ENCODE measurements around the gene DNAAF8.

DNA sequence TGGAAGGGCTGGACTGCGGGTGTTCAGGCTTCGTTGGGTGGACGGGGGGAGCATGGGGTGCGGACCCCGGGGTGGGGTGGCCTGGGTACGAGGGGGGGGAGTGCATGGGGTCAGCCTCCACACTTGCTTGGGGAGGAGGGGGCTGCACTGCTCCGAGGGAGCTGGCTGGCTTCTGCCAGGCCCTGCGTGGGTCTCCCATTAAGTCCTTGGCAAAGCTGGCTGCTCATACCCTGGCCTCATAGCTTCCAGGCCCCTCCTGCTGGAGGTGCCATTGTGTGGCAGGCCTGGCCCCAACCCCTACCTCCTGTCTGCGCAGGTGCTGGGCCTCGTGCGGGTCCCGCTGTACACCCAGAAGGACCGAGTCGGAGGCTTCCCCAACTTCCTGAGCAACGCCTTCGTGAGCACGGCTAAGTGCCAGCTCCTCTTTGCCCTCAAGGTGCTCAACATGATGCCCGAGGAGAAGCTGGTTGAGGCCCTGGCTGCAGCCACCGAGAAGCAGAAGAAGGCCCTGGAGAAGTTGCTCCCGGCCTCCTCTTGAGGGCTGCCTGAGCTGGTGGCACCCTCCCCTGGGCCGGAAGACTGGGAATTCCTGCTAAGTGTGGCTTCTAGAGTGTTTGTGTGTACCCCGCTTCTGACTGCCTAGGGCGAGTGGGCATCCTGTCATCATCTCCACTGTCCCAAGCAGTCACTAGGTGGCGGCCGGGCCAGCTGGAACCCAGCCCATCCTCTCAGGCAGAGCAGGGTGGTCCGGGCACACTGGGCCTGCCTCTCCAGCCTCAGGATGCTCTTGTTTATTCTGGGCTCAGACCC lies 39.5 kb upstream of the DNAAF8 start:
- no peak for TF ChIP-seq EZH2 (IDR thresholded peaks at IDR 0.05; ENCODE audit: borderline replicate concordance, insufficient read depth, low read length, poor library complexity, severe bottlenecking)
- no peak for TF ChIP-seq EP300 (conservative IDR thresholded peaks at IDR 0.05; ENCODE audit: poor library complexity, severe bottlenecking)
- no peak for TF ChIP-seq CTCF (IDR thresholded peaks at IDR 0.05; ENCODE audit: poor library complexity, severe bottlenecking)
- TF ChIP-seq, protein P1, sequence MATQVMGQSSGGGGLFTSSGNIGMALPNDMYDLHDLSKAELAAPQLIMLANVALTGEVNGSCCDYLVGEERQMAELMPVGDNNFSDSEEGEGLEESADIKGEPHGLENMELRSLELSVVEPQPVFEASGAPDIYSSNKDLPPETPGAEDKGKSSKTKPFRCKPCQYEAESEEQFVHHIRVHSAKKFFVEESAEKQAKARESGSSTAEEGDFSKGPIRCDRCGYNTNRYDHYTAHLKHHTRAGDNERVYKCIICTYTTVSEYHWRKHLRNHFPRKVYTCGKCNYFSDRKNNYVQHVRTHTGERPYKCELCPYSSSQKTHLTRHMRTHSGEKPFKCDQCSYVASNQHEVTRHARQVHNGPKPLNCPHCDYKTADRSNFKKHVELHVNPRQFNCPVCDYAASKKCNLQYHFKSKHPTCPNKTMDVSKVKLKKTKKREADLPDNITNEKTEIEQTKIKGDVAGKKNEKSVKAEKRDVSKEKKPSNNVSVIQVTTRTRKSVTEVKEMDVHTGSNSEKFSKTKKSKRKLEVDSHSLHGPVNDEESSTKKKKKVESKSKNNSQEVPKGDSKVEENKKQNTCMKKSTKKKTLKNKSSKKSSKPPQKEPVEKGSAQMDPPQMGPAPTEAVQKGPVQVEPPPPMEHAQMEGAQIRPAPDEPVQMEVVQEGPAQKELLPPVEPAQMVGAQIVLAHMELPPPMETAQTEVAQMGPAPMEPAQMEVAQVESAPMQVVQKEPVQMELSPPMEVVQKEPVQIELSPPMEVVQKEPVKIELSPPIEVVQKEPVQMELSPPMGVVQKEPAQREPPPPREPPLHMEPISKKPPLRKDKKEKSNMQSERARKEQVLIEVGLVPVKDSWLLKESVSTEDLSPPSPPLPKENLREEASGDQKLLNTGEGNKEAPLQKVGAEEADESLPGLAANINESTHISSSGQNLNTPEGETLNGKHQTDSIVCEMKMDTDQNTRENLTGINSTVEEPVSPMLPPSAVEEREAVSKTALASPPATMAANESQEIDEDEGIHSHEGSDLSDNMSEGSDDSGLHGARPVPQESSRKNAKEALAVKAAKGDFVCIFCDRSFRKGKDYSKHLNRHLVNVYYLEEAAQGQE (IDR thresholded peaks at IDR 0.05; ENCODE audit: borderline replicate concordance) = no peak
- TF ChIP-seq POLR2AphosphoS5 (IDR thresholded peaks at IDR 0.05) = no peak
